COLO829 (cell line): ENCODE results near the gene PIGQ.
"Not testable (repeated sequence)": the region's sequence is repeated elsewhere in the genome, so short reads cannot be mapped to it uniquely, and the experiment has no call there.

Source experiments
- DNase-seq: peaks from one replicate; pipeline ENCODE4 v3.0.0; 2012; ENCODE audit warnings: low spot score

PIGQ gene

DNA sequence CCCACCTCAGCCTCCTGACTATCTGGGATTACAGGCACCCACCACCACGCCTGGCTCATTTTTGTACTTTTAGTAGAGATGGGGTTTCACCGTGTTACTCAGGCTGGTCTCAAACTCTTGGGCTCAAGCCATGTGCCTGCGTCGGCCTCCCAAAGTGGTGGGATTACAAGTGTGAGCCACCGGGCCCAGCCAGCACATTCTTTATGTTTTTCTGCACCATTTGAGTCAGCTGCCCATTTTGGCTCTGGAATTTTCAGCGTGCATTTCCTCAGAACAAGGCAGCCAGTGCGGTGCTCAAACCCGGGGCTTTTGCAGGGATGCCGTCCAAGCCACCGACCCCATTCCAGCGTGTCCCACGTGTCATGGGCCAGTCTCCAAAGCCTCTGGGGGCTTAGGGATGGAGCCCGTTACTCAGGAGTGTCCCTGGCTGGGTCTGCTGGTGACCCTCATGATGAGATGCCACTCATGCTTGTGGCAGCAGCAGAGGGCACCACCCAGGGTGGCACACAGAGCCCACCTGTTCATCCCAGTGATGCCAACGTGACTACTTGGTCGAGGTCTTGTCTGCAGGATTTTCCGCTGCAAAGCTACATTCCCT lies 16.4 kb downstream of the PIGQ start:
- DNase-seq = no peak

DNA sequence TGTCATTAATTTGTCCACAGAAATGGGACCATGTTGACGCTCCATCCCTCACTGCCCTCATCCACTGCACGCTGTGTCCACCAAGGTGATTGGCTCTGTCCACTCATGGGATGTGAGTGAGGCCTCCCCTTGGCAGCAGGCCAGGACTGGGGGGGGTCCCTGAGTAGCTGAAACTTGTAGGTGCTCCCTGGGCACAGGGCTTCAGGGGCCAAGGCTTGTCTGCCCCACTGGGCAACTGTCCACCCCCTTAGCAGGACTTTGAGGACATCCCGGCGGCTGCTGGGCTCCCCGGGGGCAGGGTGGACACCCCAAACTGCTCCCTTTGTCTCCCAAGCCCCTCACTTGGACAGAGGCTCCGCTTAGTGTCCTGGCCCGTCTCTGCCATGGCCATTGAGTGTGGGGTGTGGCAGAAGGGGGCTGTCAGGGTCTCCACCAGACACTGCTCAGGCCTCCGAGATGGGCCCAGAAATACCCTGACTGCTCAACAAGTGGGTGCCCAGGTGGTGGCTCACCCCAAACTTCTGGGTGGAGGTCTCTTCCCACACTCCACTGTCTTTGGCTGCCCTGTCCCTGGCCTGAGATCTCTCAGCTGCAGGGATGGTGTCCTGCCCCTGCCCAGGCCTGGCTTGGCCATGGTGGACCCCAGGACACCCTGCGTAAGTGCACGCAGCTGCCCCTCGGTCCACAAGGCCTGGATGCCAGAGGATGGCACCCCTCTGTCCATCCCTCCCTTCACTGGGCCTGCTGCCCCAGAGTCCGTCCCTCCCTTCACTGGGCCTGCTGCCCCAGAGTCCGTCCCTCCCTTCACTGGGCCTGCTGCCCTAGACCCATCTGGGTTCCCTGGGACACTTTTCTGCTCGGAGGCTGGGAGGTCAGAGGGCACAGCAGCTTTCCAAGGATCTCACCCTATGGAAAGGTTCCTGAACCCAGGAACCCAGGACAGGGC lies 17.1 kb downstream of the PIGQ start:
- no peak for DNase-seq

DNA sequence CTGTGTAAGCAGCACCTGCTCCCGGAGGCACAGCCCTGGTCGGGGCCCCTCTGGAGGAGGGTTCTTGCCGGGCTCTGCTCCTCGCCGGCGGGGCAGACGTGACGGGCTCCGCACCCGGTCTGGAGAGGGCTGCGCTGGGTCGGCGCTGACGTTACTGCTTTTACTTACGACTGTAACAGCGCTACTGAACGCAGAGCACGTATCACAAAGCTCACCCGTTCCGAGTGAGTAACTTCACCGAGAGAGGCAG lies 18.8 kb downstream of the PIGQ start:
- no peak for DNase-seq

DNA sequence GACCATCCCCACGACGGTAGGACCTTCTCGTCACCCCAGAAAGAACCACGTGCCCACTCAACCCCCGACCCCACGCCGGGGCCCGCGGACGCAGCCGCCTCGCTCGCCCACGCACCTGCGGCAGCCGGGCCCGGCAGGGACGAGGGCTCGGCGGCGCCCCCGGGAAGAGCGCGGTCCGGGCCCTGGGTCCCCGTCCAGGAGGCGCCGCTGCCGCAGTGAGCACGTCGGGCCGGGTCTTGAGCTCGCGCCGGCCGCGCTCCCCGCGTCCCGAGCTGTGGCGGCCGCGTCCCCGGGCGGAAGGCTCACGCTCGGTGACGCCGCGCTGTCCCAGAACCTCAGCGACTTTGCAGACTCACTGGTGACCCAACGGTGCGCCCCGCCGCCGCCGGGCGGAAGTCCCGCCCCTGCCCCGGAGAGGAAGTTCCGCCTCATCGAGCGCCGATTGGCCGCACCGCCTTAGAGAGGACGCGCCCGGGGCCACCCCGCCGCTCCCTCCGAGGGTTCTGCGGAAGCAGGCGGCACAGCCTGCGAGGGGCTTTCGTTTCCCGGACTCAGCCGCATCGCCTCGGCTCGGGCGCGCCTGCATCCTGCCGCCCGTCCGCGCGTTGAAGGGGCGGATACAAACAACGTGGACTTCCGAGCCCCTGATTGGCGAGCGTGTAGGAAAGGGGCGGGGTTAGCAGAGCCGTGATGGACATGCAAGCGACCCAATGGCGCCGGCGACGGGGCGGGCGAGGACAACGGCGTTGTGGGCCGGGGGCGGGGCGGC lies 19.3 kb downstream of the PIGQ start:
- DNase-seq = peak; percentile 86

DNA sequence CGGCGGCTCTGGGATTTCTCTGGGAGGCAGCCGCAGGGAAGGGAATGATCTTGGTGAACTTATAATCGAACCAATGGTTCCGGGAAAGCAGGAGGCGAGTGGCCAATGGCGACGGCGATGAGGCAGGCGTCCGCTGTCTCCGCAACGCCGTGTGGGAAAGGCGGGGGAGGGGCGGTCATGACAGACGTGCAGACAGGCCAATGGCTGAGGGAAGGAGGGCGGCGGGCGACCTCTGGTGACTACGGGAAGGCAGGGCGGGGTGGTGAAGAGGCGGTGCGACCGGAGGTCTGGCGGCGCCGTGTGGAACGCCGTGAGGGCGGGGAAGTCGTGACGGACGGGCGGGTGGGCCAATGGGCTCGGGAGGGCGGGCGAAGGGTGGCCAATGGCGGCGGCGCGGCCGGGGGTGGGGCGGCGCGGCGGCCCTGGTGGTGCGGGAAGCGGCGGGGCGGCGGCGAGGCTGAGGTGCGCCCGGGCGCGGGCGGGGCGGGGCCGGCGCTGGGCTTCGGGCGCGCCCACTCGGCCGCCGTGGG lies 20.0 kb downstream of the PIGQ start, which contains the start of gene RAB40C:
Gene RAB40C (plus strand): TSS at position 409 of the 530 bp plus-strand sequence. CDS start 226 bp downstream, outside the sequence.
- peak; percentile 93 for DNase-seq

DNA sequence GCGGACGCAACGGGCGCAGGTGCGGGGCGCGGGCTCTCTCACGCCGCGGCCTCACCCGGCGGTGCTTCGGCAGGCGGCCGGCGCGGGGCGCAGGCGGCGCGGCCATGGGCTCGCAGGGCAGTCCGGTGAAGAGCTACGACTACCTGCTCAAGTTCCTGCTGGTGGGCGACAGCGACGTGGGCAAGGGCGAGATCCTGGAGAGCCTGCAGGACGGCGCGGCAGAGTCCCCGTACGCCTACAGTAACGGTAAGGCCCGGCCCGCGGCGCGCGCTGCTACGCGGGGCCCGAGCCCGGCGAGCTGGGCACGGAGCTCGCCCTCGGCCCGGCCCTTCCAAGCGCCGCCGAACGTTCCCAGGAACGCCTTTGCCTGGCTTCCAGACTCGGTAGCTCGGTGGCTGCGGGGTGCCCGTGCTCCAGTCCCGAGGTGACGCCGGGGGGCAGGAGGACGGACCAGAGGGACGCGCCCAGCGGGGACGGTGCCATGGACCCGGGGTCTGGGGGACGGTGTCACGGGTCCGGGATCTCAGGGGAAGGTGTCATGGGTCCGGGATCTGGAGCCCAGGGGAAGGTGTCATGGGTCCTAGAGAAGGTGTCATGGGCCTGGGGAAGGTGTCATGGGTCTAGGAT lies 20.5 kb downstream of the PIGQ start:
- DNase-seq = no peak

DNA sequence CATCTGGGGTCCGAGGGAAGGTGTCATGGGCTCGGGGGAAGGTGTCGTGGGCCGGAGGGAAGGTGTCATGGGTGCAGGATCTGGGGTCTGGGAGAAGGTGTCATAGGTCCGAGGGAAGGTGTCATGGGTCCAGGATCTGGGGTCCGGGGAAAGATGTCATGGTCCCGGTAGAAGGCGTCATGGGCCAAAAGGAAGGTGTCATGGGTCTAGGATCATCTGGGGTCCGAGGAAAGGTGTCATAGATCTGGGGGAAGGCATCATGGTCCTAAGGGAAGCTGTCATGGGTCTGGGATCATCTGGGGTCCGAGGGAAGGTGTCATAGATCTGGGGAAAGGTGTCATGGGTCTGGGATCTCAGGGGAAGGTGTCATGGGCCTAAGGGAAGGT lies 21.0 kb downstream of the PIGQ start:
- DNase-seq = no peak

DNA sequence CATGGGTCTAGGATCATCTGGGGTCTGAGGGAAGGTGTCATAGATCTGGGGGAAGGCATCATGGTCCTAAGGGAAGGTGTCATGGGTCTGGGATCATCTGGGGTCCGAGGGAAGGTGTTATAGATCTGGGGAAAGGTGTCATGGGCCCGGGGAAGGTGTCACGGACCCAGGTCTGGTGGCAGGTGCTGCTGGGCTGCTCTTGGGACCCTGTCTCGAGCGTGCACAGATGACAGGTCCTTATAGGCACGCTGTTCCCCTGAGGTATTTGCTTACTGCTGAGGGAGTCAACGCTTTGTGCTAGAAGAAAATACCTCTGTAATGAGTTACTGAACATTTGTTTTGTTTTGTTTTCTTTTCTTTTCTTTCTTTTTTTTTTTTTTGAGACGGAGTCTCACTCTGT lies 21.5 kb downstream of the PIGQ start:
- DNase-seq = no peak

DNA sequence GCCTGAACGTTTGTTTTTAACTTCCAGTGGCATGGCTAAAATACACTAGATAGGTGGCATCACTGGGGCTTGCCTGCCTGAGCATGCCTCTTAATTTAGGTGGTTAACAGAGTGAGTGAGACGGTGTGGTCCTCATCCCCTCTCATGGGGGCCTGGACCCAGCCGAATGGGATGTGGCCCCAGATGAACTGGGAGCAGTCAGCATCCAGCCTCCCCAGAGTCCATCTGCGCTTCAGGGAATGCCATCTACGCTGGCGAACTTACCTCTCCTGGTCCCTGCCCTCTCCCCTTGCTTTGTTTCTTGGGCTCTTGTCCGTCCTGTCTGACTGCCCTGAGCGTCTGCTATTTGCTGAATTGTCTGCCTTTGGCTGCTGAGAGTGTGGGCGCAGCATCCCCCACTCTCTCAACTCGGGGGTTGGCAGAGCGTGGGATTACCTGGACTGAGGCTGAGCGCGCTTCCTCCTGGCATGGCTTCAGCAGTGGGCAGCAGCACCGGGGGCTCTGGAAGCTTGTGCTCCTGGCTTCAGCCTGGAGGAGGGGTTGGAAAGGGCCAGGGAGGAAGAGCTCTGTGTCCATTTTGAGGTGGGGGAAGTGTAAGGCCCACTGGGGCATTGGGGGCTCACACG lies 22.2 kb downstream of the PIGQ start:
- no peak for DNase-seq

DNA sequence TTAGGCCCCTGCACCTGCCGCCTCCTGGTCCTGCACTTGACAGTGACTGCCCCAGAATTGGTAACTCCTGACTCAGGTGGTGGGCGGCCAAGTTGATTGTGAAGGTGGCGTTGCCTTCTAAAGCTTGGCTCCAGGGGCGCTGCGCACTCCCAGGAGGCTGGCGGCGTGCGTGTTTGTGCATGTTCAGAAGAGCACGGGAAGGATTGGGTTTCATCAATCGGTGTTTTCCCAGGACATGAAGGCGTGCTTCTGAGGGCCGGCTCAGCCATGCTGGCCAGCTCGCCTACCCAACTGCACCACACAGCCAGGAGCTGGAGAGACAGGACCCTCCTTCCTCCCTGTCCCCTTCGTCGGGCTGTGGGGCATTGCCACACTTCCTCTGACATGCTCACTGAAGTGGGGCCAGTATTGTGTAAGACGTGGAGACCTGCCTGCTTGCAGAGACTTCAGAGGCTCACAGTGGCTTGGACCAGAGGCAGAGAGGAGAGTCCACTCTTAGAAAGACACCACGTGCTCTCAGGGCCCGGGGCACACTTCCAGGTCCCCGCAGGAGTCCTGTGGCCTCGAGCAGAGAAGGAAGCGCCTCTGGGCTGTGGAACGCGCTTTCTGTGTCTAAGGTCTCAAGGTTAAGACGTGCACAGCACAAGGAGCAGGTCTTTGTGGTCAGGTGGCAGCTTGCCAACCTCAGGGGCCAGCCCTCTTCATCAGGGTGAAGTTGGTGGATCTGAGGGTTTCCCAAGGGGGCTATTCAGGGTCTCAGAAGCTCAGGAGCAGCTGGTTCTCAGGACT lies 22.9 kb downstream of the PIGQ start:
- DNase-seq = no peak

DNA sequence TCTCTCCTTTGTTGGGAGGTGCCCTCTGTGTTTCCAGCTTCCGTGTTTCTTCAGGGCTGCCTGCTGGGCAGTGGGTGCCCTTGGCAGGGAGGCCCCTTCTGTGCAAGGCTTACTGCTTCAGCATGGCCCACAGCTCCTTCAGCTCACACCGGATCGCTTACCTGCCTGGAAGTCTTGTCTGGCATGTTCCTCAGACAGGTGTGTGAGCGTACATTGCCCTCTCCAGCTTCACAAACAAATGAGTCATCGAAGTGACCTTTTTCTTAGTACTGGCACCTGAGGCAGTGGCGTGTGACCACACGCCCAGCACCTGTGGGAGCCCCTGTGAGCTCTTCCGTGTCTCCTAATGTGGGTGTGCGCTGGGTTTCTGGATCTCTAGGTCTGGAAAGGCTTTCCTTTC lies 23.6 kb downstream of the PIGQ start:
- no peak for DNase-seq

DNA sequence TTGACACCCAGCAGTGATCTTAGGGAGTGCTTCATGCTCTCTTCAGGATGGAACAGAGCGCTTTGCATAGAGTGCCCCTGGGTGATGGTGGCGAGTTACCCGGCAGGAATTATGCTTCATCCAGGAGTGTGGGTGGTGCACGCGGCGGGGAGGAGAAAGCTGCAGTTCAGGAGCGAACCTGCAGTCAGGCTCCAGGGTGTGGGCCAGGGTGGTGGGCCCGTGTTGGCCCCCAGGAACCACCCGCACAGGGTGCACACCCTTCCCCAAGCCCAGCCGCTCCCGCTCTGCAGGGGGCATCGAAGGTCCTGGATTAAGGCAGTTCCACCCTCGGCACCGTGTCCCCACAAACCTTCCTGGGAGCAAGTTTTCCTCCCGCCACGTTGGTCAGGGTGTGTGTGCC lies 24.0 kb downstream of the PIGQ start:
- no peak for DNase-seq

DNA sequence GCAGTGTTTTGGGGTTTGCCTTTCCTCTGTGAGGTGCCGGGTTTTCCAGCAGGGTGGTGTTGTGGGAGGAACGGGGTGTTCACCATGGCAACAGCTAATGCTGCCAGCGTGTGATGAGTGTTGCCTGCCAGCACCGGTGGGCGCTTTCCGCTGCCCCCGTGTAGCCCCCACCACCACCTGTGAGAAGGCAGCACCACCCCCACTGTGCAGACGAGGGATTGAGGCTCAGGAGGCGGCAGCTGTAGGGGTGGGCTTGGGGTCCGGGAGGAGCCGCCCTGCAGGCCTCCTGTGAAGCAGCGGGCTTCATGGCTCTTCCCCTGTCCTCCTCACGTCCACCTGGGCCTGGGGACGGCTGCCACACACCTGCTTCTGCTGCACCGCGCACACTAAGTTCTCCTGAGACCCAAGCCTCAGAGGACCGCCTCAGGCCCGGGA lies 25.3 kb downstream of the PIGQ start:
- DNase-seq = no peak

DNA sequence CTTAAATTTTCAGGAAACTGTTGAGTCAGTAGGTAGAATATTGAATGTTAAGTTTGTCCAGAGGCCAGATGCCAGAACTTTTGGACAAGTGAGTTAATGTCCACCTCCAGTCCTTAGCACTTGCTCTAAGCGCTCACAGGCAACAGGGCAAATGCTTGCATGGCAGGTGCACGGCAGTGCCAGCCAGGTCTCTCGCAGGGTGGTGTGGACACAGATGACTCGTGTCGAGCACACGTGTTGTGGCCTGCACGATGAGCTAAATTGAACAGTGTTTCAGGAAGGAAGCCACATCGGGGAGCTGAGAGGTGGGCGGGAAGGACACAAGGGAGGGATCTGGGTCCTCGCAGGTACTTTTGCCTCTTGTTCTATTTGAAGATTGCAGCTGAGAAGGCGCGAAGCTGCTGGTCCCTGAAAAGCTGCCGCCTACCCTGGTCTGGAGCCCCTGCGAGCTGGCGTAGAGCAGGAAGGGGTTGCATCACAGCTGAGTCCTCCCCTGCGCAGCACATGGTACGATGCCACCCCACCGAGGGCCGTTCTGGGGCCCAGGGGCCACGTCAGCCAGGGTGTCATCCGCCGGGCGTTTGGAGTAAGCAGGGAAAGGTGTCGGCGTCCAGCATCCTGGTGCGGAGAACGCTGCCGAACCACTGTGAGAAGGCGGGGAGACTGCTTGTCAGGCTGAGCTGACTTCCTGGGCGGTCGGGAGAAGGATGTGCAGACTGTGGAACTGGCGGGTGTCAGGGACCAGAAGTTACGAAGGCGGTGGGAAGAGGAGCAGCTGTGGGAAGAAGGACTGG lies 26.4 kb downstream of the PIGQ start:
- DNase-seq = no peak

DNA sequence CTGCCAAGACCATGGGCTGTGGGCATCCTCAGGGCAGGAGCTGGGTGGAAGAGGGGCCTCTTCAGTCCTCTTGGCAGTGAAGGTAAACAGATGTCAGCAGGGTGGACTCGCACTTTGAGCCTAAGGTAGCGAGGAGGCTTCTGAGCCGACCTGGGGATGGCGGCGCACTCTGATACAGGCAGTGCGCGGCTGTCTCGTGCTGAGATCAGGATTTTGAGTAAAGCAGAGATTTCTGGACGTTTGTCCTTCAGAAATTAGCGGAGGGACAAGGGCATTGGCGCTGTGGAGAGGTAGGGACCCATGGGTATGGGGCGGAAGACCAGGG lies 26.9 kb downstream of the PIGQ start:
- DNase-seq = no peak

DNA sequence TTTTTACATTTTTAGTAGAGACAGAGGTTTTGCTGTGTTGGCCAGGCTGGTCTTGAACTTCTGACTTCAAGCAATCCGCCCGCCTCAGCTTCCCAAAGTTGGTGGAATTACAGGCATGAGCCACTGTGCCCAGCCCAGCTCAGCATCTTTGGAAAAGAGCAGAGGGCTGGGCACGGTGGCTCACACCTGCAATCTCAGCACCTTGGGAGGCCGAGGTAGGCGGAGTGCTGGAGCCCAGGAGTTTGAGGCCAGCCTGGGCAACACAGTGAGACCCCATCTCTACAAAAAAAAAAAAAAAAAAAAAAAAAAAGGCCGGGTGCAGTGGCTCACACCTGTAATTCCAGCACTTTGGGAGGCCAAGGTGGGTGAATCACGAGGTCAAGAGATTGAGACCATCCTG lies 27.9 kb downstream of the PIGQ start:
- not testable (repeated sequence) for DNase-seq

DNA sequence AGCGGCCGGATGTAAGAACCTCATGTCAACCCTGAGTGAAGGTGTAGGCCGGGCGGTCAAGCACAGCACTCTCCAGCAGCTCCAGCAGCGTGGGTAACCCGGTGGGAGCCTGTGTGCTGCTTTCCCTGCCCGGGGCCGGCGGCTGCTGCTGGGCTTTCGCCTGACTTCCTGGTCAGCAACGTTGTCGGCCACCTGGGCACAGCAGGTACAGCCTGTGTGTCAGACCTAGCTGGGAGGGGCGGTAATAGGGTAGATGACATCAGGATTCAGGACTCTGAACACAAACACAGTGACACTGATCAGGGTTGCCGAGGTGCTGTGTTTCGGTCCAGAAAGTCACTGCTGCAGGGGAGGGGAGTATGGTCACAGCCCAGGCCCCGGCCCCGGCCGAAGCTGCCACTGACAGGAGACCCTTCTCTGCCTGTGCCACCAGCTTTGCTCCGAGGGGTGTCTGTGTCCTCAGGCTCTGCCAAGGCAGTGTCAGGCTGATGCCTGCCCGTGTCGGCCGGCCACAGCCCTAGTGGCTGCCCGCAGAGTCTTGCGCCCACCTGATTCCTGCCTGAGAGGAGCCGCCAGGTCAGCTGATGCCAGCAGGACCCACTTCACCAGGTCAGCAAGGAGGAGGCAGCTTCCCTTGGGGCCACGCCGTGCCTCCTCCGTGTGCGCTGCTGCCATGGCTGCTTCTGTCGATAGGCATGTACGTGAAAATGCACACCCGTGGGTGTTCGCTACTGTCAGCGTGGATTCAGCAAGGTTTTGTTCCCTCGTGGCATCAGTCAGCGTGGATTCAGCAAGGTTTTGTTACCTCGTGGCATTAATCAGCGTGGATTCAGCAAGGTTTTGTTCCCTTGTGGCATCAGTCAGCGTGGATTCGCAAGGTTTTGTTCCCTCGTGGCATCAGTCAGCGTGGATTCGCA lies 29.3 kb downstream of the PIGQ start:
- DNase-seq = no peak

DNA sequence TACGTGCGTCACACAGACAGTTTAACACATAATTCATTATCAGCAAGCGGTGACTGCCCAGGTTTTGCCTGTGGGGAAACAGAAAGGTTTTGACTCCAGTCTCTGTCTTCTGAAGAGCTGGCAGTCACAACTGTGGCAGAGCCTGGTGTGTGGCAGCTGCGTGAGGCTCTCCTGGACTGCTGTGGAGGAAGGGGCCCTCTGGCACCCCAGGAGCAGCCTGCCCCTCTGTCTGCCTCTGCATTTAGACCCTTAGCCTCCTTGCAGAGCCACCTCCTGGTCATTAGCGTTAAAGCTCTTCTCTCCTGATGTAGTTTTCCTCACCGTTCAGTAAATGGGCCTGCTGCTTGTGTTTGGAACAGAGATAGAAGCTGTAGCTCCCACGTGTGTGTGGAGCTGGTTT lies 31.0 kb downstream of the PIGQ start:
- no peak for DNase-seq

DNA sequence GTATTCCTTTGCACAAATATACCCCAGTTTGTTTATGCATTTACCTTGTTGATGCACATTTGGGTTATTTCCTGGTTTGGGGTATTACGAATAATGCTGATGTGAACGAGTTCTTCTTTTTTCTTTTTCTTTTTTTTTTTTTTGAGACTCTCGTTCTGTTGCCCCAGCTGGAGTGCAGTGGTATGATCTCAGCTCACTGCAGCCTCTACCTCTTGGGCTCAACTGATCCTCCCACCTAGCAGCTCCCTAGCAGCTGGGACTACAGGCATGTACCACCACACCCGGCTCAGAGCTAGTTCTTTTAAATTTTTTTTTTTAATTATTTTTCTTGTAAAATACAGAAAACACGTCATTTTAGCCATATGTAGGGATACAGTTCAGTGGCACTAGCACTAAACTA lies 34.2 kb downstream of the PIGQ start:
- no peak for DNase-seq
